Measurements from ENCODE around the gene SMC6.

SMC6 gene

GRCh38 chr2:17662723-17663122, 90.9 kb downstream of the SMC6 start:
- no peak overlapping the region for H3K4me2 ChIP-seq (ENCODE audit: insufficient read depth, low read length)
- ATAC-seq (ENCODE audit: insufficient read depth, low read depth) (no peak), DNase-seq (no peak)
- no peak overlapping the region for H3K4me3 ChIP-seq (ENCODE audit: low read depth in 1 of 2, low read length in 2 of 2)
- TF ChIP-seq CTCF (IDR thresholded peaks at IDR 0.05; ENCODE audit: borderline replicate concordance, extremely low read depth, low read length, poor library complexity, severe bottlenecking) (no peak), EZH2 (IDR thresholded peaks at IDR 0.05; ENCODE audit: borderline replicate concordance, low read depth, low read length, severe bottlenecking) (no peak)
- H2AFZ ChIP-seq (ENCODE audit: low read depth, low read length) = no peak overlapping the region
- H3K79me2 ChIP-seq (ENCODE audit: insufficient read depth, low read length) = no peaks in the 10 kb centered on the region
- no peaks in the 10 kb centered on the region for H3K27me3 ChIP-seq (ENCODE audit: insufficient read depth, low read length, poor library complexity)
- peaks cover 45% of the 10 kb centered on the region; the same call in 1 of the 2 replicates for H3K36me3 ChIP-seq (ENCODE audit: insufficient read depth, low read length)
- no peak overlapping the region for H3K9ac ChIP-seq (ENCODE audit: low read depth, low read length)
- H3K4me1 ChIP-seq (ENCODE audit: insufficient read depth, low read length) = no peaks in the 10 kb centered on the region
- no peaks in the 10 kb centered on the region for H4K20me1 ChIP-seq (ENCODE audit: insufficient read depth, low read length)
- no peaks in the 10 kb centered on the region for H3K9me3 ChIP-seq (ENCODE audit: insufficient read depth, low read length, severe bottlenecking)
- H3K27ac ChIP-seq (ENCODE audit: low read length) = no peak overlapping the region

GRCh38 chr2:17661460-17661859, 92.2 kb downstream of the SMC6 start:
- Histone ChIP-seq H2AFZ (ENCODE audit: low read depth, low read length) (no peak overlapping the region), H3K4me3 (ENCODE audit: low read depth in 1 of 2, low read length in 2 of 2) (no peak overlapping the region), H3K79me2 (ENCODE audit: insufficient read depth, low read length) (no peaks in the 10 kb centered on the region), H3K9me3 (ENCODE audit: insufficient read depth, low read length, severe bottlenecking) (no peaks in the 10 kb centered on the region), H3K36me3 (ENCODE audit: insufficient read depth, low read length) (peaks cover 35% of the 10 kb centered on the region; the same call in 1 of the 2 replicates), H3K27ac (ENCODE audit: low read length) (no peak overlapping the region), H4K20me1 (ENCODE audit: insufficient read depth, low read length) (no peaks in the 10 kb centered on the region), H3K4me1 (ENCODE audit: insufficient read depth, low read length) (no peaks in the 10 kb centered on the region), H3K27me3 (ENCODE audit: insufficient read depth, low read length, poor library complexity) (no peaks in the 10 kb centered on the region), H3K4me2 (ENCODE audit: insufficient read depth, low read length) (no peak overlapping the region), H3K9ac (ENCODE audit: low read depth, low read length) (no peak overlapping the region)
- DNase-seq (no peak), ATAC-seq (ENCODE audit: insufficient read depth, low read depth) (no peak)
- TF ChIP-seq CTCF (IDR thresholded peaks at IDR 0.05; ENCODE audit: borderline replicate concordance, extremely low read depth, low read length, poor library complexity, severe bottlenecking) (no peak), EZH2 (IDR thresholded peaks at IDR 0.05; ENCODE audit: borderline replicate concordance, low read depth, low read length, severe bottlenecking) (no peak)

- Histone ChIP-seq H3K79me2 (ENCODE audit: insufficient read depth, low read length) (no peaks in the 10 kb centered on the region), H3K36me3 (ENCODE audit: insufficient read depth, low read length) (peaks cover 23% of the 10 kb centered on the region; the same call in 1 of the 2 replicates)
- ATAC-seq (ENCODE audit: insufficient read depth, low read depth) = no peak
Measured at GRCh38 chr2:17660219-17660618, 93.4 kb downstream of the SMC6 start.

More at GRCh38 chr2:17660219-17660618, 93.4 kb downstream of the SMC6 start:
- Histone ChIP-seq H3K4me2 (ENCODE audit: insufficient read depth, low read length) (no peak overlapping the region), H3K4me1 (ENCODE audit: insufficient read depth, low read length) (no peaks in the 10 kb centered on the region), H3K9me3 (ENCODE audit: insufficient read depth, low read length, severe bottlenecking) (no peaks in the 10 kb centered on the region), H3K9ac (ENCODE audit: low read depth, low read length) (no peak overlapping the region), H4K20me1 (ENCODE audit: insufficient read depth, low read length) (no peaks in the 10 kb centered on the region), H2AFZ (ENCODE audit: low read depth, low read length) (no peak overlapping the region), H3K27me3 (ENCODE audit: insufficient read depth, low read length, poor library complexity) (no peaks in the 10 kb centered on the region), H3K27ac (ENCODE audit: low read length) (no peak overlapping the region), H3K4me3 (ENCODE audit: low read depth in 1 of 2, low read length in 2 of 2) (no peak overlapping the region)
- DNase-seq = no peak
- no peak for TF ChIP-seq CTCF (IDR thresholded peaks at IDR 0.05; ENCODE audit: borderline replicate concordance, extremely low read depth, low read length, poor library complexity, severe bottlenecking)
- no peak for TF ChIP-seq EZH2 (IDR thresholded peaks at IDR 0.05; ENCODE audit: borderline replicate concordance, low read depth, low read length, severe bottlenecking)
